Colonic mucosa (tissue), 4 donors: ENCODE results near the gene ARHGAP9. TPM values are rescaled to one million over a fixed set of nuclear protein-coding genes. Genes with fewer than 3 reads are reported as not detected.
"Not testable (repeated sequence)": the region's sequence is repeated elsewhere in the genome, so short reads cannot be mapped to it uniquely, and the experiment has no call there.

Source experiments
- DNase-seq: peaks from one replicate; pipeline ENCODE4 v3.0.0-alpha.2; 2020
- H3K27ac ChIP-seq: fragments of 200-600 bp; one replicate; pipeline ENCODE4 v1.8.0; 2021
- H3K27me3 ChIP-seq: fragments of 200-600 bp; one replicate; pipeline ENCODE4 v1.8.0; 2021
- H3K36me3 ChIP-seq: fragments of 200-600 bp; one replicate; pipeline ENCODE4 v1.8.0; 2021
- H3K4me1 ChIP-seq: fragments of 200-600 bp; one replicate; pipeline ENCODE4 v1.8.0; 2021; ENCODE audit warnings: mild to moderate bottlenecking
- H3K4me3 ChIP-seq: fragments of 200-600 bp; one replicate; pipeline ENCODE4 v1.8.0; 2021
- H3K9ac ChIP-seq, 2 donors: one replicate each; pipeline ENCODE4 v1.7.0; 2013; ENCODE audit warnings: control low read depth in 2 of 2, low read depth in 2 of 2, low read length in 2 of 2
- H3K9me3 ChIP-seq: fragments of 200-600 bp; one replicate; pipeline ENCODE4 v1.8.0; 2021
- intact Hi-C: fragments of 100-400 bp; cut with DNase I; formaldehyde crosslinking; loops from one replicate; pipeline ENCODE4 v1.14.1; 2022
- total RNA-seq, 2 donors: library from RNA; stranded (reverse); fragmentation: NEBNext Ultra II Directional in 1 of 2; extraction: Animal tissue kit (Norgen Biotek cat#: 25700) in 1 of 2; gene quantifications; one replicate each; pipeline ENCODE4 v1.2.1, GENCODE V29; 2021
- TF ChIP-seq, protein P1 (sequence below): fragments of 200-600 bp; IDR thresholded peaks from one replicate; pipeline ENCODE4 v1.8.0; 2022; ENCODE audit warnings: antibody characterized with exemption, mild to moderate bottlenecking
- donor health status: healthy.
- donor health status: DM: no; HTN: no; CAD: no.
- donor health status: DM: no; HTN: no; CAD: no.

Gene ARHGAP9
- total RNA-seq, 2 donors from 2014 or later = 5.5 to 6.5 TPM

DNA sequence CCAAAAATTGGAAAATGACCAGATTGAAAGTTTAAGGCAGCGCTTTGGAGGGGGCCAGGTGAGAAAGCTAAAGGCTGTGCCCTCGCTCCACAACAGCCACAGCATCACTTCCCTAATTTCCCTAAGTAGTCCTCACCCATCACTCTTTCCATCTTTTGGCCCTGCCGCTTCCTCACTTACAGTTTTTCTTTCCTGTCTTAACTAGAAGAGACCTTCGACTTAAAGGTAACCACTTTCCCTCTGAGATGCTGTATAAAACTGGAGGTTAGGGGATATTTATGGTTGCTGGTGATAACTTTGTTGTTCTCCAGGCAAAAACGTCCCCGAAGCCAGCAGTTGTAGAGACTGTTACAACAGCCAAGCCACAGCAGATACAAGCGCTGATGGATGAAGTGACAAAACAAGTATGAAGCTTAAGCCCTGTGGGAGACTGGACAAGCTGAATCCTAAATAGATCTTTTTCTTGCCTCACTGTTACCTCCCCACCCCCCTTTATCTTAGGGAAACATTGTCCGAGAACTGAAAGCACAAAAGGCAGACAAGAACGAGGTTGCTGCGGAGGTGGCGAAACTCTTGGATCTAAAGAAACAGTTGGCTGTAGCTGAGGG is 36.4 kb upstream of the ARHGAP9 start:
- peaks cover 23% of the 10 kb centered on the region for H3K36me3 ChIP-seq
- no peak overlapping the region for H3K9ac ChIP-seq
- H3K4me1 ChIP-seq = peaks cover 12% of the 10 kb centered on the region
- no peak overlapping the region for H3K27ac ChIP-seq
- DNase-seq = no peak
- no peaks in the 10 kb centered on the region for H3K27me3 ChIP-seq
- no peak overlapping the region for H3K4me3 ChIP-seq
- H3K9me3 ChIP-seq = no peaks in the 10 kb centered on the region
- intact Hi-C loops = no loop called here
- TF ChIP-seq, protein P1, sequence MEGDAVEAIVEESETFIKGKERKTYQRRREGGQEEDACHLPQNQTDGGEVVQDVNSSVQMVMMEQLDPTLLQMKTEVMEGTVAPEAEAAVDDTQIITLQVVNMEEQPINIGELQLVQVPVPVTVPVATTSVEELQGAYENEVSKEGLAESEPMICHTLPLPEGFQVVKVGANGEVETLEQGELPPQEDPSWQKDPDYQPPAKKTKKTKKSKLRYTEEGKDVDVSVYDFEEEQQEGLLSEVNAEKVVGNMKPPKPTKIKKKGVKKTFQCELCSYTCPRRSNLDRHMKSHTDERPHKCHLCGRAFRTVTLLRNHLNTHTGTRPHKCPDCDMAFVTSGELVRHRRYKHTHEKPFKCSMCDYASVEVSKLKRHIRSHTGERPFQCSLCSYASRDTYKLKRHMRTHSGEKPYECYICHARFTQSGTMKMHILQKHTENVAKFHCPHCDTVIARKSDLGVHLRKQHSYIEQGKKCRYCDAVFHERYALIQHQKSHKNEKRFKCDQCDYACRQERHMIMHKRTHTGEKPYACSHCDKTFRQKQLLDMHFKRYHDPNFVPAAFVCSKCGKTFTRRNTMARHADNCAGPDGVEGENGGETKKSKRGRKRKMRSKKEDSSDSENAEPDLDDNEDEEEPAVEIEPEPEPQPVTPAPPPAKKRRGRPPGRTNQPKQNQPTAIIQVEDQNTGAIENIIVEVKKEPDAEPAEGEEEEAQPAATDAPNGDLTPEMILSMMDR = no peak

DNA sequence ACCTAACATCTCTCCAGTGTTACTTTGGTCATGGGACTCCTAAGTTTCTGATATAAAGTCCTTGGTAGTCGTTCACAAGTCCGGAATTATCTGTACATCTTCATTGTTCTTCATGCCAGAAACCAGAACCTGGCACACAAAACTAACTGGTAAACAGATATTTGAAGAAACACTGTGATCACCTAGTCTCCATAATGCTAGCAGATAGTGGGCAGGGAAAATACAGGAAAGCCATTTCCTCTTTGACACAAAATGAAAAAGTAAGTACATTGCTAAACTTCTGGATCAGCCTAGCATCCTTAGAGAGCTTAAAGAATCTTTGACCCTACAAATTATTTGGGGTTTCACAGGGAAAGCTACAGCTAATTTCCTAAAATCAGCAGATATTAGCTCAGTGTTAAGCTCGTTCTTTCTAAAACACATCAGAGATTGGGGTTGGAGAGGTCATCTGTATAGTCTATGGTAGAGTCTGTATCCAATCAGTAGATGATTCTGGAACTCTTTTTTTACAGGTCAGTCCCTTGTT is 35.8 kb upstream of the ARHGAP9 start:
- TF ChIP-seq, protein P1 = no peak
- no peak for DNase-seq
- Histone ChIP-seq H3K9me3 (no peaks in the 10 kb centered on the region), H3K27ac (no peak overlapping the region), H3K27me3 (no peaks in the 10 kb centered on the region), H3K36me3 (peaks cover 23% of the 10 kb centered on the region), H3K9ac (no peak overlapping the region), H3K4me3 (no peak overlapping the region), H3K4me1 (peaks cover 12% of the 10 kb centered on the region)
- intact Hi-C loops = no loop called here

DNA sequence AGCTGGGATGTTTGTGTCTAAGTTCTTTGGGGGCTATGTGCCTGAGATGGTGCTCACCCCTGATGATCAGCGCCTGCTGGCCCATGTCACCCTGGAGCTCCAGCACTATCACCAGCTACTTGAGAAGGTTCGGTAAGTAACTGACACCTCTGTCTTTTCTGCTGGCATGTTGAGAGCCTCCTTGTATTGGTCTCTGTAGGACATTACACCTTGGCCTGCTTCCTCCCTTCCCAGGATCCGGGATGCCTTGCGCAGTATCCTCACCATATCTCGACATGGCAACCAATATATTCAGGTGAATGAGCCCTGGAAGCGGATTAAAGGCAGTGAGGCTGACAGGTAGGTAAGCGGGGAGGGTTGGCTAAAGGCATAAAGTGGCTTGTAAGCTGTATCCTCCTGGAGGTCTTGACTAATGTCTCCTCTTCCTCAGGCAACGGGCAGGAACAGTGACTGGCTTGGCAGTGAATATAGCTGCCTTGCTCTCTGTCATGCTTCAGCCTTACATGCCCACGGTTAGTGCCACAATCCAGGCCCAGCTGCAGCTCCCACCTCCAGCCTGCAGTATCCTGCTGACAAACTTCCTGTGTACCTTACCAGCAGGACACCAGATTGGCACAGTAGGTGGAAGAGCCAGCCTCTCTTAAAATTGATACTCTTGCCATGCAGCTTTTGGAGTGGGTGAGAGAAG is 35.2 kb upstream of the ARHGAP9 start:
- no peak overlapping the region for H3K4me3 ChIP-seq
- no peak overlapping the region for H3K27ac ChIP-seq

DNA sequence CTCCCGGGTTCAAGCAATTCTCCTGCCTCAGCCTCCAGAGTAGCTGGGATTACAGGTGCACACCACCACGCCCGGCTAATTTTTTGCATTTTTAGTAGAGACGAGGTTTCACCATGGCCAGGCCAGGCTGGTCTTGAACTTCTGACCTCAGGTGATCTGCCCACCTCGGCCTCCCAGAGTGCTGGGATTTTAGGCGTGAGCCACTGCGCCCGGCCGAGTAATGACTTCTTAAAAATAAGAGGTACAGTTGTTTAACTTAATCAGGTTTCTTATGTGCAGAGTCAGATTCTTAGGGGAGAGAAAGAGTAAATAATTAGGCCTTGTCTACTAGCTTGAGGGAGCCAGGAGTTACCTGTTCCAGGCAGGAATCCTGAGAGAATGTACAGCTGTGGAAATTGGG is 34.6 kb upstream of the ARHGAP9 start:
- Histone ChIP-seq H3K36me3 (peaks cover 28% of the 10 kb centered on the region), H3K4me1 (peaks cover 12% of the 10 kb centered on the region)
- H3K9ac ChIP-seq, H3K27ac ChIP-seq, H3K9me3 ChIP-seq, DNase-seq, H3K4me3 ChIP-seq, intact Hi-C loops, H3K27me3 ChIP-seq: not testable (repeated sequence)

More for the DNA sequence above, 35.2 kb upstream of the ARHGAP9 start:
- intact Hi-C loops = no loop called here
- peaks cover 24% of the 10 kb centered on the region for H3K36me3 ChIP-seq
- H3K9me3 ChIP-seq = no peaks in the 10 kb centered on the region
- peaks cover 12% of the 10 kb centered on the region for H3K4me1 ChIP-seq
- H3K27me3 ChIP-seq = no peaks in the 10 kb centered on the region
- H3K9ac ChIP-seq = no peak overlapping the region
- TF ChIP-seq, protein P1 = no peak
- no peak for DNase-seq

DNA sequence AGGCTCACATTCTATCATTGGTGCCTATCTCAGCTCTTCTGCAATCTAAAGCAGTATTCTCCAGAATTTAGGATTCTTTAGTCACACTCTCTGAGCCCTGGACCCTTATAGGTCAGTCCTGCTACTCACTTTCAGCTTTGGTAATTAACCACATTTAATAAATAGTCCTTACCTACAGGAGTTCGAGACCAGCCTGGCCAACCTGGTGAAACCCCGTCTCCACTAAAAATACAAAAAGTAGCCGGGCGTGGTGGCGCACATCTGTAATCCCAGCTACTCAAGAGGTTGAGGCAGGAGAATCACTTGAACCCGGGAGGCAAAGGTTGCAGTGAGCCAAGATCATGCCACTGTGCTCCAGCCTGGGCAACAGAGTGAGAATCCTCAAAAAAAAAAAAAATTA is 34.0 kb upstream of the ARHGAP9 start:
- H3K9ac ChIP-seq, H3K27ac ChIP-seq, intact Hi-C loops, DNase-seq, H3K4me1 ChIP-seq, H3K4me3 ChIP-seq, H3K9me3 ChIP-seq, H3K27me3 ChIP-seq: not testable (repeated sequence)
- peaks cover 28% of the 10 kb centered on the region for H3K36me3 ChIP-seq

DNA sequence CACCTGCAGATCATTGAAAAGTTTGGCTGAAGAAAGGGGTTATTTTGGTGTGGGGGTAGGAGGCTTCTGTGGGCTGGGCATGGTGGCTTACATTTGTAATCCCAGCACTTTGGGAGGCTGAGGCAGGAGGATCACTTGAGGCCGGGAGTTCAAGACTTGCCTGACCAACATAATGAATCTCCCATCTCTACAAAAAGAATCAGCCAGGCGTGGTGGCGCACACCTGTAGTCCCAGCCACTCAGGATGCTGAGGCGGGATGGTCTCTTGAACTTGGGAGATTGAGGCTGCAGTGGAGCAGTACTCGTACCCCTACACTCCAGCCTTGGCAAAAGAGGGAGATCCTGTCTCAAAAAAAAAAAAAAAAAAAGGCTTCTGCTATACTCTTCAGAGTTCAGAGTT is 33.6 kb upstream of the ARHGAP9 start:
- no peak overlapping the region for H3K27ac ChIP-seq
- TF ChIP-seq, protein P1 = no peak
- no peak for DNase-seq

More for the DNA sequence above, 33.6 kb upstream of the ARHGAP9 start:
- Histone ChIP-seq H3K9ac (no peak overlapping the region), H3K36me3 (peaks cover 28% of the 10 kb centered on the region), H3K4me1 (peaks cover 4% of the 10 kb centered on the region), H3K4me3 (no peak overlapping the region), H3K9me3 (no peaks in the 10 kb centered on the region), H3K27me3 (no peaks in the 10 kb centered on the region)
- intact Hi-C loops = no loop called here
